Liver (tissue), 2 donors: ENCODE data around the gene PTPN9.

ENCODE experiments used
- CTCF ChIP-seq: fragments of 150-350 bp; IDR thresholded peaks from 2 replicates; pipeline ENCODE4 v1.5.1; 2017; ENCODE audit warnings: improper control_type of control experiment, low read depth, low read length; ENCODE audit not compliant: missing input control
- MAX ChIP-seq: IDR thresholded peaks from 2 replicates; pipeline ENCODE4 v1.6.1; 2016; ENCODE audit warnings: antibody characterized with exemption
- donor health status: healthy.

GRCh38 chr15:75493732-75494131 is 85.4 kb downstream of the PTPN9 start:
- no peak for TF ChIP-seq MAX
- no peak for TF ChIP-seq CTCF
